GM18505 (cell line): ENCODE results near the gene ANK2.

Experiments
- ATAC-seq: cut with Tn5 transposase; IDR thresholded peaks from one replicate; pipeline ENCODE4 v1.9.1; 2021; ENCODE audit not compliant: unreplicated experiment
- POLR2A ChIP-seq: IDR thresholded peaks from 4 replicates; pipeline ENCODE4 v1.6.1; 2011; ENCODE audit warnings: borderline replicate concordance; ENCODE audit not compliant: insufficient read depth, insufficient read length; ENCODE audit errors: extremely low read depth

ANK2 gene

GRCh38 chr4:113355550-113356371, 306.3 kb downstream of the ANK2 start:
- no peak for TF ChIP-seq POLR2A
- ATAC-seq: peak; percentile 98

GRCh38 chr4:113356453-113356852, 307.0 kb downstream of the ANK2 start:
- TF ChIP-seq POLR2A: no peak
- ATAC-seq: no peak

- TF ChIP-seq POLR2A: no peak
- no peak for ATAC-seq
Observed at GRCh38 chr4:113358784-113359183, 309.3 kb downstream of the ANK2 start.

GRCh38 chr4:113365377-113365776, 315.9 kb downstream of the ANK2 start:
- no peak for ATAC-seq
- no peak for TF ChIP-seq POLR2A

GRCh38 chr4:113368056-113368455, 318.6 kb downstream of the ANK2 start:
- no peak for TF ChIP-seq POLR2A
- ATAC-seq: no peak

- no peak for ATAC-seq
- TF ChIP-seq POLR2A: no peak
Observed at GRCh38 chr4:113371111-113371510, 321.7 kb downstream of the ANK2 start.

GRCh38 chr4:113375964-113376666, 326.7 kb downstream of the ANK2 start:
- TF ChIP-seq POLR2A: no peak
- no peak for ATAC-seq

- ATAC-seq: no peak
- TF ChIP-seq POLR2A: no peak
Observed at GRCh38 chr4:113378836-113379235, 329.4 kb downstream of the ANK2 start.

- no peak for ATAC-seq
- TF ChIP-seq POLR2A: no peak
Observed at GRCh38 chr4:113382704-113383103, 333.3 kb downstream of the ANK2 start.

GRCh38 chr4:113383111-113383785, 333.8 kb downstream of the ANK2 start:
- TF ChIP-seq POLR2A: no peak
- ATAC-seq: no peak

GRCh38 chr4:113384600-113384999, 335.1 kb downstream of the ANK2 start:
- no peak for TF ChIP-seq POLR2A
- no peak for ATAC-seq

GRCh38 chr4:113385281-113385899, 335.9 kb downstream of the ANK2 start:
- ATAC-seq: no peak
- TF ChIP-seq POLR2A: no peak

- ATAC-seq: no peak
- no peak for TF ChIP-seq POLR2A
Observed at GRCh38 chr4:113389160-113389559, 339.7 kb downstream of the ANK2 start.
